Measurements from ENCODE around the gene SPATA46.

SPATA46 gene

GRCh38 chr1:162351246-162351842, 25.3 kb downstream of the SPATA46 start:
- no peak for DNase-seq

GRCh38 chr1:162349635-162350330, 26.9 kb downstream of the SPATA46 start:
- no peak for DNase-seq

- no peak for DNase-seq
These were observed 29.4 kb downstream of the SPATA46 start for GRCh38 chr1:162347281-162347680.

GRCh38 chr1:162343470-162343869, 33.2 kb downstream of the SPATA46 start:
- DNase-seq, result no peak

GRCh38 chr1:162342452-162342983, 34.1 kb downstream of the SPATA46 start:
- no peak for DNase-seq

- DNase-seq, result no peak
These were observed 39.9 kb downstream of the SPATA46 start for GRCh38 chr1:162336621-162337285.

- DNase-seq, result no peak
These were observed 41.5 kb downstream of the SPATA46 start for GRCh38 chr1:162335126-162335525.

GRCh38 chr1:162333991-162334390, 42.7 kb downstream of the SPATA46 start:
- no peak for DNase-seq

GRCh38 chr1:162329826-162330225, 46.8 kb downstream of the SPATA46 start:
- no peak for DNase-seq

GRCh38 chr1:162328512-162328911, 48.1 kb downstream of the SPATA46 start:
- DNase-seq, result no peak

- DNase-seq, result no peak
These were observed 48.9 kb downstream of the SPATA46 start for GRCh38 chr1:162327788-162328165.

- DNase-seq, result no peak
These were observed 49.4 kb downstream of the SPATA46 start for GRCh38 chr1:162327144-162327787.

GRCh38 chr1:162326559-162326958, 50.1 kb downstream of the SPATA46 start:
- no peak for DNase-seq

GRCh38 chr1:162324396-162324795, 52.3 kb downstream of the SPATA46 start:
- DNase-seq, result no peak
